CD14-positive monocyte (primary cell): ENCODE measurements around the gene NRXN3. TPM values are rescaled to one million over a fixed set of nuclear protein-coding genes. Genes with fewer than 3 reads are reported as not detected.

Source experiments
- DNase-seq, 3 donors: peaks; one replicate each; pipeline ENCODE4 v3.0.0-alpha.2; 2011 to 2022
- H2AFZ ChIP-seq: 2 replicates; pipeline ENCODE4 v1.6.0; 2012; ENCODE audit warnings: mild to moderate bottlenecking, low read depth, low read length, inconsistent platforms; ENCODE audit not compliant: insufficient read depth, poor library complexity, severe bottlenecking
- H3K27ac ChIP-seq, 2 donors: 1 replicate in 1 of 2; 2 replicates in 1 of 2; pipeline ENCODE4 v1.5.1; 2012 to 2013; ENCODE audit warnings: low read length in 2 of 2, control low read depth in 1 of 2, inconsistent platforms in 1 of 2, low read depth in 1 of 2, mild to moderate bottlenecking in 1 of 2
- H3K27me3 ChIP-seq, 2 donors: one replicate each; pipeline versions ENCODE4 v1.6.0 to v1.6.1; 2011 to 2013; ENCODE audit warnings: low read length in 2 of 2; ENCODE audit not compliant: control insufficient read depth in 2 of 2, insufficient read depth in 2 of 2
- H3K36me3 ChIP-seq, 2 donors: replicated peaks in 1 of 2; 1 replicate in 1 of 2; 2 replicates in 1 of 2; pipeline versions ENCODE4 v1.5.1 to v1.6.1; 2012 to 2013; ENCODE audit warnings: low read length in 2 of 2, control low read depth in 1 of 2, inconsistent platforms in 1 of 2, mild to moderate bottlenecking in 1 of 2; ENCODE audit not compliant: insufficient read depth in 2 of 2, control insufficient read depth in 1 of 2
- H3K4me1 ChIP-seq, 2 donors: 1 replicate in 1 of 2; 2 replicates in 1 of 2; pipeline versions ENCODE4 v1.5.1 to v1.6.1; 2012 to 2013; ENCODE audit warnings: low read length in 2 of 2, control low read depth in 1 of 2, inconsistent platforms in 1 of 2, mild to moderate bottlenecking in 1 of 2, moderate library complexity in 1 of 2; ENCODE audit not compliant: insufficient read depth in 2 of 2, control insufficient read depth in 1 of 2
- H3K4me2 ChIP-seq: replicated peaks from 2 replicates; pipeline ENCODE3; 2012; ENCODE audit warnings: low read length, moderate library complexity, mild to moderate bottlenecking; ENCODE audit not compliant: poor library complexity, severe bottlenecking; ENCODE audit errors: extremely low read depth
- H3K4me3 ChIP-seq, 3 experiments: fragments of 200-600 bp in 1 of 3; sonication (generic) in 1 of 3; replicated peaks in 1 of 3; 1 replicate in 2 of 3; 2 replicates in 1 of 3; pipeline ENCODE4 v1.5.1; 2011 to 2013; ENCODE audit warnings: low read length in 3 of 3, mild to moderate bottlenecking in 3 of 3, control low read depth in 2 of 3, low read depth in 2 of 3, inconsistent platforms in 1 of 3, moderate library complexity in 1 of 3
- H3K79me2 ChIP-seq: 2 replicates; pipeline ENCODE4 v1.6.0; 2012; ENCODE audit warnings: mild to moderate bottlenecking, control low read depth, inconsistent platforms, low read length, moderate library complexity; ENCODE audit not compliant: insufficient read depth
- H3K9ac ChIP-seq: 2 replicates; pipeline ENCODE4 v1.6.0; 2017; ENCODE audit warnings: low read length, mild to moderate bottlenecking; ENCODE audit not compliant: insufficient read depth, poor library complexity, severe bottlenecking
- H3K9me3 ChIP-seq, 2 donors: replicated peaks in 1 of 2; 1 replicate in 1 of 2; 2 replicates in 1 of 2; pipeline versions ENCODE4 v1.5.1 to v1.6.1; 2012 to 2013; ENCODE audit warnings: low read length in 2 of 2, control low read depth in 1 of 2; ENCODE audit not compliant: control insufficient read depth in 1 of 2, insufficient read depth in 1 of 2
- H4K20me1 ChIP-seq: 2 replicates; pipeline ENCODE4 v1.6.0; 2012; ENCODE audit warnings: mild to moderate bottlenecking, low read length, control low read depth, moderate library complexity; ENCODE audit not compliant: insufficient read depth
- H3K27ac Mint-ChIP-seq, 7 donors: one replicate each; pipeline ENCODE4 v1.8.0; 2020; ENCODE audit warnings: mild to moderate bottlenecking in 7 of 7, mixed read lengths in 7 of 7, moderate library complexity in 6 of 7, inconsistent platforms in 2 of 7
- H3K27me3 Mint-ChIP-seq, 3 donors: one replicate each; pipeline ENCODE4 v1.8.0; 2021 to 2022; ENCODE audit warnings: low read depth in 3 of 3, mild to moderate bottlenecking in 3 of 3, mixed read lengths in 3 of 3, moderate library complexity in 3 of 3, inconsistent platforms in 1 of 3
- H3K36me3 Mint-ChIP-seq, 2 donors: one replicate each; pipeline ENCODE4 v1.8.0; 2020; ENCODE audit warnings: mixed read lengths in 2 of 2, inconsistent platforms in 1 of 2, mild to moderate bottlenecking in 1 of 2
- H3K4me1 Mint-ChIP-seq: one replicate; pipeline ENCODE4 v1.8.0; 2020; ENCODE audit warnings: mild to moderate bottlenecking, mixed read lengths
- H3K4me3 Mint-ChIP-seq, 2 donors: one replicate each; pipeline ENCODE4 v1.8.0; 2020; ENCODE audit warnings: mild to moderate bottlenecking in 2 of 2, mixed read lengths in 2 of 2, moderate library complexity in 1 of 2
- H3K9me3 Mint-ChIP-seq, 7 donors: one replicate each; pipeline ENCODE4 v1.8.0; 2020 to 2022; ENCODE audit warnings: mixed read lengths in 7 of 7, mild to moderate bottlenecking in 6 of 7, moderate library complexity in 6 of 7, inconsistent platforms in 2 of 7
- CTCF ChIP-seq: fragments of 200-600 bp; IDR thresholded peaks from one replicate; pipeline ENCODE4 v1.8.0; 2022; ENCODE audit warnings: antibody characterized with exemption, mild to moderate bottlenecking
- WGBS: methylation state at CpG from one replicate; pipeline ENCODE4 v1.1.5; 2013; ENCODE audit warnings: missing lambda C conversion rate; ENCODE audit not compliant: insufficient coverage; 5-methylcytosine and 5-hydroxymethylcytosine counted together
- intact Hi-C, 2 donors: fragments of 100-400 bp; cut with micrococcal nuclease; formaldehyde crosslinking; loops; one replicate each; pipeline versions ENCODE4 v1.15.0 to v1.15.1; 2023
- polyA plus RNA-seq, 3 donors: library from polyadenylated mRNA; depleted of rRNA in 1 of 3; unstranded in 2 of 3; stranded (reverse) in 1 of 3; fragments of 300-500 nt in 2 of 3; fragments of >200 nt in 1 of 3; fragmentation: Illumina TruSeq in 2 of 3; gene quantifications; 1 replicate in 2 of 3; 2 replicates in 1 of 3; pipeline ENCODE4 v1.2.3, GENCODE V29; 2012 to 2021

NRXN3 gene
- polyA plus RNA-seq, 3 donors: not detected

DNA sequence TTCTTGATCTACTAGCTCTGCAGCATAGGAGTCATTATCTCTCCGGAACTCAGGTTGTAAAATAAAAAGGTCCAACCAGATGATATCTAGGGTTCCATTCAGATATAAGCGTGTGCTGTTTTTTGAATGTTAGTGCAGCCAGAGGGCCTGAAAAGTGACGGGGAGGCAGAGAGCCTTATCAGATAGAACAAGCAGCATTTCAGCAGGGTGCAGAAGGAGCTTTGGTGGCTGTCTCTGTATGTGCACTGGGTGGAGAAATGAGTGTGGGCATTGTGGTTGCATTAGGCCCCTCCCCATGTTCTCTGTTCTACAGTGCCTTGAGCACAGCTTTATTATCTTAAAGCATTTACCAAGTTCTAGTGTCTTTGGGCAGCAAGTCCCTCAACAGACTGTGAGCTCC is 275.1 kb downstream of the NRXN3 start:
- no peak overlapping the region for H3K4me3 Mint-ChIP-seq
- H3K4me1 Mint-ChIP-seq: peaks cover 1% of the 10 kb centered on the region
- Histone ChIP-seq H3K79me2 (no peaks in the 10 kb centered on the region), H3K27me3 (no peaks in the 10 kb centered on the region), H3K9ac (no peak overlapping the region), H3K4me1 (peaks cover 2 to 4% of the 10 kb centered on the region in 2 donors), H2AFZ (no peak overlapping the region), H3K27ac (no peak overlapping the region), H3K36me3 (no peaks in the 10 kb centered on the region), H3K9me3 (no peaks in the 10 kb centered on the region), H3K4me3 (no peak overlapping the region), H4K20me1 (no peaks in the 10 kb centered on the region), H3K4me2 (no peak overlapping the region)
- DNase-seq: no peak
- TF ChIP-seq CTCF: no peak
- H3K27me3 Mint-ChIP-seq: peaks cover 2 to 11% (median 8%) of the 10 kb centered on the region in 3 donors
- intact Hi-C loops: loop anchor here in 1 of 2 donors (5.0 to 10.0 kb wide), 2 partner anchors 120 to 152 kb away; no protein-coding TSS in a partner anchor
- WGBS: 80% methylated on average over 2 of the region's 3 CpGs
- H3K27ac Mint-ChIP-seq: peak overlapping the region in 1 of 7 donors; percentile 2
- no peaks in the 10 kb centered on the region for H3K36me3 Mint-ChIP-seq
- H3K9me3 Mint-ChIP-seq: peaks cover 0 to 2% (median 0%) of the 10 kb centered on the region in 7 donors

DNA sequence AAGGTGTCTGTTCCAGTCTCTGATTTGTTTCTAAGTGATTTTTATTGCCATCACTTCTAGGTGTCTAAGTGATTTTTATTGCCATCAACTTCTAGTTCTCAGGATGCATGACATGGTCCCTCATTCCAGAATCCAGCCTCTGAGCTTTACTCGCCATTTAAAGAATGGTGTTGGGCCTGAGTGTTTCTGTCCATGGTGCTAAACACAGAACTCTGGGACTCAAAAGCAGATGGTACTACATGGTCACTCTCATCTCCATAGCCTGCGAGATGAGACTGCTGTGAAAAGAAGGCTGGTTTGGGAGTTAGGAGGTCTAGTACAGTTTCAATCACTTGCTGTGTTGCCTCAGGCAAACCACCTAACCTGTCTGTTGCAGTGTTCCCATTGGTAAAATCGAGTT is 276.6 kb downstream of the NRXN3 start:
- no peaks in the 10 kb centered on the region for H3K9me3 ChIP-seq
- intact Hi-C loops: loop anchor here in 1 of 2 donors (5.0 to 10.0 kb wide), 2 partner anchors 118 to 150 kb away; no protein-coding TSS in a partner anchor
- H3K27ac ChIP-seq: no peak overlapping the region
- Mint-ChIP-seq H3K27ac (no peak overlapping the region), H3K9me3 (no peaks in the 10 kb centered on the region), H3K4me3 (no peak overlapping the region), H3K4me1 (peaks cover 17% of the 10 kb centered on the region), H3K27me3 (peaks cover 2 to 7% (median 3%) of the 10 kb centered on the region in 3 donors), H3K36me3 (no peaks in the 10 kb centered on the region)
- H2AFZ ChIP-seq: no peak overlapping the region
- 100% methylated on average over 1 of the region's 3 CpGs for WGBS
- H4K20me1 ChIP-seq: no peaks in the 10 kb centered on the region
- DNase-seq: no peak
- TF ChIP-seq CTCF: no peak
- no peaks in the 10 kb centered on the region for H3K79me2 ChIP-seq
- peaks cover 18 to 19% of the 10 kb centered on the region in 2 donors for H3K4me1 ChIP-seq
- H3K27me3 ChIP-seq: no peaks in the 10 kb centered on the region
- H3K36me3 ChIP-seq: no peaks in the 10 kb centered on the region
- H3K4me3 ChIP-seq: no peak overlapping the region
- no peak overlapping the region for H3K9ac ChIP-seq
- no peak overlapping the region for H3K4me2 ChIP-seq
